K562 (cell line): ENCODE data around the gene MEGF11. TPM values are rescaled to one million over a fixed set of nuclear protein-coding genes. Genes with fewer than 3 reads are reported as not detected.

Experiments
- ATAC-seq: fragments of 200-7000 bp; cut with Tn5 transposase; 3 replicates; pipeline ENCODE4 v1.9.1; 2020; ENCODE audit warnings: moderate library complexity
- BruUV-seq: library from RNA; stranded (reverse); fragments of 400-500 nt; replicated peaks from 2 replicates; lab custom pipeline; 2021; lab: Mats Ljungman, UMichigan
- CTCF ChIA-PET: fragments of 300-600 bp; formaldehyde crosslinking; extraction: SDS; loops from one replicate; lab custom pipeline; 2021; ENCODE audit warnings: low intra/inter-chr PET ratio; lab: Yijun Ruan, JAX
- POLR2A ChIA-PET: fragments of 300-600, 350-650 bp; sonication (Branson Sonifier 250); formaldehyde crosslinking; extraction: SDS; loops from one replicate; lab custom pipeline; 2021; ENCODE audit warnings: antibody characterized with exemption, inconsistent platforms; lab: Yijun Ruan, JAX
- DNase-seq, 4 experiments: peaks; one replicate each; pipeline versions ENCODE4 v3.0.0 to v3.0.0-alpha.2; 2011 to 2018; ENCODE audit warnings: low spot score in 3 of 4, mixed read lengths in 3 of 4; ENCODE audit errors: extremely low read depth in 1 of 4
- FAIRE-seq: peaks from 2 replicates; lab custom pipeline; 2011; peaks lifted over from hg19 to GRCh38; lab: Jason Lieb, UNC
- H2AFZ ChIP-seq: 2 replicates; pipeline ENCODE4 v1.6.0; 2011; ENCODE audit warnings: low read depth, low read length, control low read depth, inconsistent platforms
- H3K27ac ChIP-seq: fragments of 200-600 bp; 3 replicates; pipeline ENCODE4 v1.8.0; 2011; ENCODE audit warnings: low read depth, mild to moderate bottlenecking, control low read depth, inconsistent platforms, low read length, moderate library complexity, mixed read lengths; ENCODE audit errors: extremely low read depth
- H3K27me3 ChIP-seq, 2 experiments: fragments of 300-600 bp in 1 of 2; 2 replicates in 1 of 2; 3 replicates in 1 of 2; pipeline versions ENCODE4 v1.6.0 to v1.8.0; 2011; ENCODE audit warnings: inconsistent platforms in 2 of 2, low read length in 2 of 2, mild to moderate bottlenecking in 1 of 2, mixed read lengths in 1 of 2, moderate library complexity in 1 of 2; ENCODE audit not compliant: control insufficient read depth in 2 of 2, insufficient read depth in 2 of 2
- H3K36me3 ChIP-seq: fragments of 300-600 bp; 3 replicates; pipeline ENCODE4 v1.8.0; 2011; ENCODE audit warnings: mild to moderate bottlenecking, low read length, inconsistent platforms; ENCODE audit not compliant: control insufficient read depth, insufficient read depth
- H3K4me1 ChIP-seq, 2 experiments: fragments of 200-600 bp in 1 of 2; replicated peaks in 1 of 2; 2 replicates in 1 of 2; 3 replicates in 1 of 2; pipeline versions ENCODE4 v1.5.1 to v1.8.0; 2011; ENCODE audit warnings: inconsistent platforms in 2 of 2, low read length in 2 of 2, mild to moderate bottlenecking in 1 of 2, mixed read lengths in 1 of 2, moderate library complexity in 1 of 2; ENCODE audit not compliant: control insufficient read depth in 2 of 2, insufficient read depth in 2 of 2
- H3K4me2 ChIP-seq: 2 replicates; pipeline ENCODE4 v1.6.1; 2011; ENCODE audit warnings: low read length, control low read depth, inconsistent platforms, mixed read lengths; ENCODE audit not compliant: insufficient read depth
- H3K4me3 ChIP-seq: fragments of 200-600 bp; sonication (generic), shearing (Covaris generic); 2 replicates; pipeline ENCODE4 v1.5.1; 2016; ENCODE audit warnings: control low read depth, inconsistent platforms
- H3K79me2 ChIP-seq: fragments of 200-600 bp; 3 replicates; pipeline ENCODE4 v1.8.0; 2011; ENCODE audit warnings: low read length, inconsistent platforms; ENCODE audit not compliant: control insufficient read depth, insufficient read depth
- H3K9ac ChIP-seq, 2 experiments: 2 replicates each; pipeline versions ENCODE4 v1.6.0 to v1.6.1; 2011; ENCODE audit warnings: low read depth in 2 of 2, low read length in 2 of 2, control low read depth in 1 of 2, inconsistent platforms in 1 of 2, mild to moderate bottlenecking in 1 of 2, mixed read lengths in 1 of 2; ENCODE audit not compliant: insufficient read depth in 1 of 2
- H3K9me1 ChIP-seq: one replicate; pipeline ENCODE4 v1.6.0; 2011; ENCODE audit warnings: inconsistent platforms, mild to moderate bottlenecking, low read length, moderate library complexity; ENCODE audit not compliant: control insufficient read depth, insufficient read depth
- H3K9me3 ChIP-seq: replicated peaks from 2 replicates; pipeline ENCODE4 v1.5.1; 2011; ENCODE audit warnings: low read depth, low read length, inconsistent platforms; ENCODE audit not compliant: control insufficient read depth, insufficient read depth
- H4K20me1 ChIP-seq: replicated peaks from 2 replicates; pipeline ENCODE4 v1.6.1; 2011; ENCODE audit warnings: low read length, inconsistent platforms, mixed read lengths; ENCODE audit not compliant: control insufficient read depth, insufficient read depth
- ADNP ChIP-seq: fragments of 200-800 bp; sonication (Bioruptor generic); IDR thresholded peaks from 2 replicates; pipeline ENCODE4 v1.6.1; 2016; ENCODE audit warnings: missing genetic modification characterization, missing compliant biosample characterization
- ARID4B ChIP-seq: sonication (generic); formaldehyde crosslinking; IDR thresholded peaks from 2 replicates; pipeline ENCODE4 v1.8.0; 2022; ENCODE audit warnings: mild to moderate bottlenecking, missing genetic modification reagents
- BCOR ChIP-seq: fragments of 450-650 bp; IDR thresholded peaks from 2 replicates; pipeline ENCODE4 v1.6.1; 2016
- CBFB ChIP-seq: sonication (generic); formaldehyde crosslinking; IDR thresholded peaks from 2 replicates; pipeline ENCODE4 v1.4.0; 2020; ENCODE audit warnings: mild to moderate bottlenecking, missing genetic modification reagents
- CBX5 ChIP-seq: IDR thresholded peaks from 2 replicates; pipeline ENCODE4 v1.6.1; 2014; ENCODE audit warnings: low read depth, borderline replicate concordance
- CREB1 ChIP-seq, 2 experiments: sonication (generic) in 1 of 2; formaldehyde crosslinking in 1 of 2; IDR thresholded peaks; 2 replicates each; pipeline versions ENCODE4 v1.6.1 to v1.8.0; 2012 to 2022; ENCODE audit warnings: inconsistent platforms in 1 of 2, mild to moderate bottlenecking in 1 of 2, missing genetic modification reagents in 1 of 2, moderate library complexity in 1 of 2
- ETV1 ChIP-seq: fragments of 450-650 bp; conservative IDR thresholded peaks from 2 replicates; pipeline ENCODE4 v1.6.1; 2016; ENCODE audit warnings: missing genetic modification characterization, control low read depth, low read depth, missing compliant biosample characterization
- MAFK ChIP-seq: IDR thresholded peaks from 2 replicates; pipeline ENCODE4 v1.6.1; 2011; ENCODE audit warnings: low read length, improper control_type of control experiment
- MXI1 ChIP-seq: IDR thresholded peaks from 2 replicates; pipeline ENCODE4 v1.6.1; 2011; ENCODE audit warnings: low read depth, mild to moderate bottlenecking, improper control_type of control experiment, low read length
- NR2F6 ChIP-seq: fragments of 450-650 bp; formaldehyde crosslinking; IDR thresholded peaks from 2 replicates; pipeline ENCODE4 v1.4.0; 2020; ENCODE audit warnings: mild to moderate bottlenecking
- PHTF2 ChIP-seq: fragments of 250-450 bp; sonication (Bioruptor Pico); IDR thresholded peaks from 2 replicates; pipeline ENCODE4 v1.5.0; 2021; ENCODE audit warnings: mild to moderate bottlenecking
- POLR3A ChIP-seq: IDR thresholded peaks from 2 replicates; pipeline ENCODE4 v1.6.1; 2011; ENCODE audit warnings: borderline replicate concordance, mild to moderate bottlenecking, moderate library complexity; ENCODE audit not compliant: insufficient read length, insufficient read depth; ENCODE audit errors: extremely low read depth
- TBL1XR1 ChIP-seq, 2 experiments: IDR thresholded peaks; 2 replicates each; pipeline ENCODE4 v1.6.1; 2012; ENCODE audit warnings: improper control_type of control experiment in 2 of 2, low read length in 2 of 2, mild to moderate bottlenecking in 1 of 2
- YY1 ChIP-seq, 3 experiments: IDR thresholded peaks; 2 replicates each; pipeline ENCODE4 v1.6.1; 2011; ENCODE audit warnings: low read length in 2 of 3, mild to moderate bottlenecking in 2 of 3, moderate library complexity in 2 of 3, borderline replicate concordance in 1 of 3, control low read depth in 1 of 3, low read depth in 1 of 3; ENCODE audit not compliant: insufficient read depth in 3 of 3, insufficient replicate concordance in 2 of 3, control insufficient read depth in 1 of 3, insufficient read length in 1 of 3; ENCODE audit errors: extremely low read depth in 1 of 3
- ZBTB7A ChIP-seq: IDR thresholded peaks from 2 replicates; pipeline ENCODE4 v1.6.1; 2011; ENCODE audit warnings: low read depth, mild to moderate bottlenecking, low read length, moderate library complexity, borderline replicate concordance; ENCODE audit not compliant: control insufficient read depth
- ZNF175 ChIP-seq: fragments of 200-800 bp; sonication (Bioruptor generic); IDR thresholded peaks from 2 replicates; pipeline ENCODE4 v1.6.1; 2016; ENCODE audit warnings: low read depth, mild to moderate bottlenecking, missing genetic modification characterization, missing compliant biosample characterization
- ZSCAN32 ChIP-seq: fragments of 450-650 bp; formaldehyde crosslinking; IDR thresholded peaks from 2 replicates; pipeline ENCODE4 v1.4.0; 2020; ENCODE audit warnings: mild to moderate bottlenecking, moderate library complexity
- WGBS: fragments of 100-300 bp; shearing (Covaris generic); methylation state at CpG from one replicate; pipeline ENCODE4 v1.1.6; 2016; ENCODE audit warnings: low coverage, mixed read lengths; ENCODE audit not compliant: insufficient coverage; ENCODE audit errors: missing lambda C conversion rate; 5-methylcytosine and 5-hydroxymethylcytosine counted together
- in situ Hi-C: fragments of 300-500 bp; cut with MboI; formaldehyde crosslinking; loops from 4 replicates; pipeline ENCODE4 v1.15.0; 2018; ENCODE audit warnings: inconsistent platforms, mixed read lengths
- intact Hi-C: fragments of 100-400 bp; cut with micrococcal nuclease; formaldehyde crosslinking; loops from 2 replicates; pipeline ENCODE4 v1.14.2; 2022
- polyA plus RNA-seq, 8 experiments: library from polyadenylated mRNA; depleted of rRNA in 4 of 8; stranded (reverse) in 5 of 8; unstranded in 3 of 8; fragments of >200 nt; fragmentation: Nextera tagmentation in 2 of 8; fragmentation: Illumina TruSeq in 1 of 8; extraction: Ambion mirVana in 2 of 8; extraction: Trizol in 1 of 8; gene quantifications; 2 replicates each; pipeline versions ENCODE4 v1.2.1 to v1.2.3, GENCODE V29; 2011 to 2014; ENCODE audit warnings: inconsistent platforms in 1 of 8, missing spikeins in 1 of 8
- total RNA-seq, 7 experiments: library from RNA; depleted of rRNA in 6 of 7; stranded (reverse); fragments of >200 nt in 6 of 7; fragmentation: Illumina TruSeq in 2 of 7; extraction: Trizol in 2 of 7; gene quantifications; 2 replicates each; pipeline versions ENCODE4 v1.2.1 to v1.2.3, GENCODE V29; 2011 to 2021; ENCODE audit warnings: low replicate concordance in 1 of 7

MEGF11 gene
- total and polyA plus RNA-seq, 9 of the 15 experiments (the other 6 are each of a cell fraction or from before 2014, with no cell fraction given): 0.06 to 0.23 (median 0.20) TPM; not detected in 6

GRCh38 chr15:65910341-65910740, 343.2 kb downstream of the MEGF11 start:
- intact Hi-C loops (no loop called here), in situ Hi-C loops (no loop called here)
- BruUV-seq: no TSS peak
- Histone ChIP-seq H3K9me3 (no peaks in the 10 kb centered on the region), H3K27me3 (no peaks in the 10 kb centered on the region), H3K4me1 (no peaks in the 10 kb centered on the region), H3K9ac (no peak overlapping the region), H2AFZ (no peak overlapping the region), H3K4me3 (no peak overlapping the region), H3K36me3 (peaks cover 51% of the 10 kb centered on the region; the same call in 2 of the 3 replicates), H4K20me1 (no peaks in the 10 kb centered on the region; the same call in 1 of the 2 replicates), H3K27ac (no peak overlapping the region), H3K79me2 (no peaks in the 10 kb centered on the region), H3K4me2 (no peak overlapping the region), H3K9me1 (no peaks in the 10 kb centered on the region)
- ATAC-seq: no peak
- CTCF ChIA-PET: no interaction called here
- POLR2A ChIA-PET: interaction anchor here (1.0 to 2.2 kb wide), 3 partner anchors 9 to 15 kb away, joined by 3 to 9 read pairs (median 3); no protein-coding TSS in a partner anchor
- no peak for FAIRE-seq
- 85% methylated on average over 4 of the region's 4 CpGs for WGBS
- TF ChIP-seq YY1 (IDR thresholded peaks at IDR 0.05; ENCODE audit: borderline replicate concordance in 1 of 3, control insufficient read depth in 1 of 3, extremely low read depth in 1 of 3, insufficient read depth in 3 of 3, insufficient read length in 1 of 3, insufficient replicate concordance in 2 of 3, low read depth in 1 of 3, low read length in 2 of 3) (no peak), PHTF2 (CRISPR knock-in tag) (no peak), TBL1XR1 (IDR thresholded peaks at IDR 0.05; ENCODE audit: low read length in 2 of 2) (no peak), CREB1 (IDR thresholded peaks at IDR 0.05) (no peak), CREB1 (CRISPR knock-in tag; IDR thresholded peaks at IDR 0.05) (no peak), CBX5 (no peak), ADNP (tag) (no peak), BCOR (no peak), ZBTB7A (no peak), MXI1 (no peak), MAFK (no peak), ETV1 (tag) (no peak), NR2F6 (CRISPR knock-in tag) (no peak), CBFB (no peak), POLR3A (no peak), ARID4B (CRISPR knock-in tag) (no peak), ZNF175 (CRISPR knock-in tag) (no peak), ZSCAN32 (no peak)
- no peak for DNase-seq
